ENCODE data around the gene KCNH8.

DNA sequence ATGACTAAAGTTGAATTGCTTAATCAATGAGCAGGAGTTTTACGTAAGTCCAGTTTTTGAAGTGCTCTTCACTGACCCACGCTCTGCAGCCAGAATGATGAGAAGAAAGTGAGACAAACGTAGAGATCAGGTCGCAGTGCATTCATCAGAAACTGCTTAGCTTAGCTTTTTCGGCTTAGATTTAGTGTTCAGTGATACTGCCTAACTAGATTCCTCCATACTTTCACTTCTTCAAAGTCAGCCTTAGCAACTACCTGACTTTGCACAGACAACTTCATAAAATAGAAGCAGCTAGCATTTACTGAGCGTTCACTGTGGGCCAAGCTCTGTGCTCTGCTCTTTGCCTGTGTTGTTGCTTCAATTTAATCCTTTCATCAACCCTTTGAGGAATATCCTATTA lies 116.1 kb downstream of the KCNH8 start:
- TF ChIP-seq POLR2AphosphoS5 (IDR thresholded peaks at IDR 0.05; ENCODE audit: borderline replicate concordance, low read depth, low read length) (no peak), EZH2 (IDR thresholded peaks at IDR 0.05) (no peak), FOXP2 (optimal IDR thresholded peaks at IDR 0.05; ENCODE audit: control extremely low read depth, extremely low read length, insufficient read depth) (no peak)
